ENCODE data around the gene ADRA2A.

Gene ADRA2A

DNA sequence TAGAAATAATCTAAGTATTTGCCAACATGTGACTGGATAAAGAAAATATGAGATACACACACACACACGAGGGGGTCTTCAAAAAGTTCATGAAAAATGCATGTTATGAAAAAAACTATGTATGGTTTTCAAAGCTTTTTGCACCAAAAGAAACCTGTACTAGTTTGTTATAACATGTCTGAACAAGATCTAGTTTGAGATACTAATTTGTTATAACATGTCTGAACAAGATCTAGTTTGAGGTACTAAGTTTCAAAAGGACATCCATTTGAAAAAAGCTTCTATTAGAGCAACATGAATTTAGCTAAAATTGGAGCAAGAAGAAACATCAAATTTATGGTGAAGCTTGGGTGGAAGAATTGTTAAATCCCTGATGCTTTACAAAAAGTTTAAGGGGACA, 19.8 kb upstream of the ADRA2A start:
- DNase-seq (ENCODE audit: low read depth) = no peak
- TF ChIP-seq, protein P1, sequence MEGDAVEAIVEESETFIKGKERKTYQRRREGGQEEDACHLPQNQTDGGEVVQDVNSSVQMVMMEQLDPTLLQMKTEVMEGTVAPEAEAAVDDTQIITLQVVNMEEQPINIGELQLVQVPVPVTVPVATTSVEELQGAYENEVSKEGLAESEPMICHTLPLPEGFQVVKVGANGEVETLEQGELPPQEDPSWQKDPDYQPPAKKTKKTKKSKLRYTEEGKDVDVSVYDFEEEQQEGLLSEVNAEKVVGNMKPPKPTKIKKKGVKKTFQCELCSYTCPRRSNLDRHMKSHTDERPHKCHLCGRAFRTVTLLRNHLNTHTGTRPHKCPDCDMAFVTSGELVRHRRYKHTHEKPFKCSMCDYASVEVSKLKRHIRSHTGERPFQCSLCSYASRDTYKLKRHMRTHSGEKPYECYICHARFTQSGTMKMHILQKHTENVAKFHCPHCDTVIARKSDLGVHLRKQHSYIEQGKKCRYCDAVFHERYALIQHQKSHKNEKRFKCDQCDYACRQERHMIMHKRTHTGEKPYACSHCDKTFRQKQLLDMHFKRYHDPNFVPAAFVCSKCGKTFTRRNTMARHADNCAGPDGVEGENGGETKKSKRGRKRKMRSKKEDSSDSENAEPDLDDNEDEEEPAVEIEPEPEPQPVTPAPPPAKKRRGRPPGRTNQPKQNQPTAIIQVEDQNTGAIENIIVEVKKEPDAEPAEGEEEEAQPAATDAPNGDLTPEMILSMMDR (IDR thresholded peaks at IDR 0.05; ENCODE audit: insufficient read depth, low read depth, low read length, missing control alignments) = no peak
- no peak overlapping the region for H3K4me3 ChIP-seq (ENCODE audit: low read depth, low read length)

DNA sequence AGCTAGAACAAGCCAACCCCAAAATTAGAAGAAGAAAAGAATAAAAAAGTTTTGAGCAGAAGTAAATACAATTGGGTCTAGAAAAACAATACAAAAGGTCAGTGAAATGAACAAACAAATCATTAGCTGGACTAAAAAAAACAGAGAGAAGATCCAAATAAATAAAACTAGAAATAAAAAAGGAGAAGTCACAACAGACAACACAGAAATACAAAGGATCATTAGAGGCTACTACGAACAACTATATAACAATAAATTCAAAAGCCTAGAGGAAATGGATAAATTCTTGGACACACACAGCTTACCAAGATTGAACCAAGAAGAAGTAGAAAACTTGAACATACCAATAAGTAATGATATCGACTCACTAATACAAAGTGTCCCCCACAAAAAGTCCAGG, 13.4 kb upstream of the ADRA2A start:
- DNase-seq (ENCODE audit: low read depth) = no peak
- TF ChIP-seq, protein P1 (IDR thresholded peaks at IDR 0.05; ENCODE audit: insufficient read depth, low read depth, low read length, missing control alignments) = no peak

DNA sequence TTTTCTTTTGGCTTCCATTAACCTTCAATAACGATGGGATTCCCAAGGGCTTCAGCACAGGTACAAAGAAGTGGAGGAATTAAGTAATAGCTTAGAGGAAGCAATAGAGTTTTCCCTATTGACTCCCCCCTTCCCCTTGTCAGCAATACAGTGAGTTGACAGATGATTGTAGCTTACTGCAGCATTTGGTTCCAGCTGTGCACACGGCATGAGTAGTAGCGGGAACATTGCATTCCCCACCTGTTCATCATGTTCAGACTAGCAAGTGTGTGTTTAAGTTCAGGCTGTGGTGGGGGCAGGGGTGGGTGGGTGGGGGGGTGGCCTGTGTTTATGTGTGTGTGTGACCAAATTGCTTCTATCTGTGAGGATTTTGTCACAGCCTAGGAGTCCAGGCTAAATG, 4.6 kb upstream of the ADRA2A start:
- DNase-seq (ENCODE audit: low read depth) = no peak
- TF ChIP-seq, protein P1 (IDR thresholded peaks at IDR 0.05; ENCODE audit: insufficient read depth, low read depth, low read length, missing control alignments) = no peak
- H3K4me3 ChIP-seq (ENCODE audit: low read depth, low read length) = no peak overlapping the region

More for the DNA sequence above, 13.4 kb upstream of the ADRA2A start:
- no peak overlapping the region for H3K4me3 ChIP-seq (ENCODE audit: low read depth, low read length)

DNA sequence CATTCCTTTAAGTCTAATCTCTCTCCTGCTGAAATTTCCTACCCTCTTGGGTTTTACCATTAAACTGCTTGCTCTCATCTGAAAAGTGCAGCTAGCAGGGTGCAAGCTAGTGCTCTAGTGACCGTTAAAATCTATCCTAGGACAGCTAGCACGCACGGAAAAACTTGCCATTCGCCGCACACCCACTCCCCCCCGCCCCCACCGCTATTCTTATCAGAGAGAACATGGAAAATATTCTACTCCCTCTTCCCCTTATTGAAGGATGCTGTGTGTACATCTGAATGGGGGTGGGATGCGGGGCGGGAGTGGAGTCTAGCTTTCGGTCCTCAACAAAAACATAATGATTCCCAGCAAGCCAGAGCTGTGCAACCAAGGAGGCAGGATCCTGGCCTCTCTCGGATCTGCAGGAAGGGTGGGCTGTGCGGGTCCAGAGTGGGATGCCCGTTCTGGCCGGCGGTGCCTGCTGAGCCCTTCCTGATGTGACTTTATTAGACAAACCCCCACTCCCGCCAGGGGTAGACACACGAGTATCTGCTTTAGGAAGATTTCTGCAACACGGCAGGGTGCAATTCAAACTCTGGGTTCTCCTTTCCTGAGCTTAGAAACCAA, 1.1 kb upstream of the ADRA2A start:
- H3K4me3 ChIP-seq (ENCODE audit: low read depth, low read length) = no peak overlapping the region
- TF ChIP-seq, protein P1 (IDR thresholded peaks at IDR 0.05; ENCODE audit: insufficient read depth, low read depth, low read length, missing control alignments) = no peak
- DNase-seq (ENCODE audit: low read depth) = no peak

DNA sequence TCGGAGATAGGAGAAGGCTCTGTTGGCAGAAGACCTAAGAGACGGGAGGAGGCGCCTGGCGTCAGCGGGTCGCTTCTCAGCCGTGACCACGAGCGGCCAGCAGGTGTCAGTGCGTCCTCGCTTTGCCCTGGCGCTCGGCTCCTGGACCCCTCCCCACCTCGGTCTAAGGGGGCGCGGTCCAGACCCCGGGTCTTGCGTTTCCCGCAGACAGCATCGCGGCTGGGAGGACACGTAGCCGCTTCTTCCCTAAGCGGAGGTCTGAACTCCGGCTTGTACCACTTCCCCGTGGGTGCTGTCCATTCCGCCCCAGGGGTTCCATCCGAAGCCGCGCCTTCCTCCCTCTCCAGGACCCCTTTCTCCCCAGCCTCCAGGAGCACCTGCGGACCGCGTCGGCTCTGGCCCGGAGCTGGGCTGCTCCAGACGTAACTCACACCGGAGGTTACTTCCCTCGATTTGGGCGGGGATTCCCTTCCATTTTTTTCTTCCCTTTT, 593 bp upstream of the ADRA2A start:
- H3K4me3 ChIP-seq (ENCODE audit: low read depth, low read length) = peak overlapping the region; percentile 17
- TF ChIP-seq, protein P1 (IDR thresholded peaks at IDR 0.05; ENCODE audit: insufficient read depth, low read depth, low read length, missing control alignments) = peak; percentile 74
- peak; percentile 46 for DNase-seq (ENCODE audit: low read depth)

DNA sequence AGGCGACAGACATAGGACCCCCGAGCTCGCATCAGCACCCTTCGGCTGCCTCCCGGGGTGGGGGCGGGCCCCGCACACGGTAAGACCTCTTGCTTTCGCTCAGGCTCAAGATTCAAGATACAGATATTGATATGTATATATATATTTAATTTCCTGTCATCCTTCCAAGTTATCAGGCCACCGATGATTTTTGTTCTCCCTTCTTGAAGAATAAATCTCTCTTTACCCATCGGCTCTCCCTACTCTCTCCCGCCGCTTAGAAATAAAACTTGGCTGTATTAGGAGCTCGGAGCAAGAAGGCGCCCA, 603 bp downstream of the ADRA2A start:
- DNase-seq (ENCODE audit: low read depth) = no peak
- TF ChIP-seq, protein P1 (IDR thresholded peaks at IDR 0.05; ENCODE audit: insufficient read depth, low read depth, low read length, missing control alignments) = no peak
- H3K4me3 ChIP-seq (ENCODE audit: low read depth, low read length) = no peak overlapping the region

All from GM12865 (cell line).